LNCAP (cell line): ENCODE data around the gene CRMP1.

ENCODE experiments used
- CTCF ChIP-seq: fragments of 450-650 bp; IDR thresholded peaks from 2 replicates; pipeline ENCODE4 v1.5.1; 2017; ENCODE audit warnings: mild to moderate bottlenecking

CRMP1 gene

GRCh38 chr4:5843573-5844530 is 49.0 kb downstream of the CRMP1 start:
- no peak for TF ChIP-seq CTCF

- TF ChIP-seq CTCF, result no peak
Observed at GRCh38 chr4:5842456-5842855, 50.4 kb downstream of the CRMP1 start.

GRCh38 chr4:5839751-5840674 is 52.9 kb downstream of the CRMP1 start:
- TF ChIP-seq CTCF, result no peak

GRCh38 chr4:5839332-5839731 is 53.6 kb downstream of the CRMP1 start:
- TF ChIP-seq CTCF, result no peak

GRCh38 chr4:5836943-5837342 is 55.9 kb downstream of the CRMP1 start:
- TF ChIP-seq CTCF, result no peak

GRCh38 chr4:5828005-5828391 is 64.9 kb downstream of the CRMP1 start:
- TF ChIP-seq CTCF, result no peak

- TF ChIP-seq CTCF, result no peak
Observed at GRCh38 chr4:5827108-5828004, 65.5 kb downstream of the CRMP1 start.
